Endodermal cell (in vitro differentiated cells): ENCODE measurements around the gene CERS5. TPM values are rescaled to one million over a fixed set of nuclear protein-coding genes. Genes with fewer than 3 reads are reported as not detected.

Experiments used
- DNase-seq: peaks from one replicate; pipeline ENCODE4 v3.0.0-alpha.2; 2017
- H3K27ac ChIP-seq: 2 replicates; pipeline ENCODE4 v1.5.1; 2013; ENCODE audit warnings: mild to moderate bottlenecking, low read depth, low read length, moderate library complexity
- H3K27me3 ChIP-seq: 2 replicates; pipeline ENCODE4 v1.6.1; 2013; ENCODE audit warnings: mild to moderate bottlenecking, low read length, moderate library complexity; ENCODE audit not compliant: insufficient read depth, control insufficient read depth, poor library complexity, severe bottlenecking
- H3K36me3 ChIP-seq: 2 replicates; pipeline ENCODE4 v1.7.0; 2013; ENCODE audit warnings: mild to moderate bottlenecking, low read length, moderate library complexity; ENCODE audit not compliant: control insufficient read depth, insufficient read depth
- H3K4me1 ChIP-seq: one replicate; pipeline ENCODE4 v1.7.0; 2013; ENCODE audit warnings: low read length; ENCODE audit not compliant: control insufficient read depth, insufficient read depth
- H3K4me3 ChIP-seq: 2 replicates; pipeline ENCODE4 v1.5.1; 2013; ENCODE audit warnings: mild to moderate bottlenecking, low read length, moderate library complexity
- H3K9ac ChIP-seq: 2 replicates; pipeline ENCODE4 v1.6.1; 2013; ENCODE audit warnings: mild to moderate bottlenecking, low read length, moderate library complexity; ENCODE audit not compliant: poor library complexity, severe bottlenecking; ENCODE audit errors: extremely low read depth
- H3K9me3 ChIP-seq: 2 replicates; pipeline ENCODE4 v1.6.1; 2013; ENCODE audit warnings: mild to moderate bottlenecking, low read length, moderate library complexity; ENCODE audit not compliant: control insufficient read depth
- H3K27ac Mint-ChIP-seq: 2 replicates; pipeline ENCODE4 v1.8.0; 2020; ENCODE audit warnings: mixed read lengths
- H3K27me3 Mint-ChIP-seq: 2 replicates; pipeline ENCODE4 v1.8.0; 2021; ENCODE audit warnings: mild to moderate bottlenecking, mixed read lengths; ENCODE audit not compliant: insufficient read depth
- H3K36me3 Mint-ChIP-seq: 2 replicates; pipeline ENCODE4 v1.8.0; 2020; ENCODE audit warnings: low read depth, mixed read lengths
- H3K4me1 Mint-ChIP-seq: 2 replicates; pipeline ENCODE4 v1.8.0; 2020; ENCODE audit warnings: mixed read lengths
- H3K4me3 Mint-ChIP-seq: 2 replicates; pipeline ENCODE4 v1.8.0; 2020; ENCODE audit warnings: mild to moderate bottlenecking, moderate library complexity, mixed read lengths
- H3K9me3 Mint-ChIP-seq: 2 replicates; pipeline ENCODE4 v1.8.0; 2020; ENCODE audit warnings: mild to moderate bottlenecking, mixed read lengths
- WGBS, 2 experiments: methylation state at CpG; one replicate each; pipeline versions ENCODE4 v1.1.5 to v1.1.7; 2013; ENCODE audit warnings: missing lambda C conversion rate in 2 of 2, mixed read lengths in 1 of 2; ENCODE audit not compliant: insufficient coverage in 1 of 2, insufficient read length in 1 of 2; 5-methylcytosine and 5-hydroxymethylcytosine counted together
- total RNA-seq, 2 donors: library from RNA; stranded (reverse); fragmentation: NEBNext Ultra II Directional in 1 of 2; extraction: Animal tissue kit (Norgen Biotek cat#: 25700) in 1 of 2; gene quantifications; 2 replicates in 1 of 2; 3 replicates in 1 of 2; pipeline ENCODE4 v1.2.1, GENCODE V29; 2021
- TF ChIP-seq, protein P1 (sequence below): fragments of 200-600 bp; sonication (generic); conservative IDR thresholded peaks from 2 replicates; pipeline ENCODE4 v1.5.0; 2021; ENCODE audit warnings: antibody characterized with exemption, mild to moderate bottlenecking

CERS5 gene
- total RNA-seq, 2 donors from 2014 or later: 59.7 to 65.5 TPM

DNA sequence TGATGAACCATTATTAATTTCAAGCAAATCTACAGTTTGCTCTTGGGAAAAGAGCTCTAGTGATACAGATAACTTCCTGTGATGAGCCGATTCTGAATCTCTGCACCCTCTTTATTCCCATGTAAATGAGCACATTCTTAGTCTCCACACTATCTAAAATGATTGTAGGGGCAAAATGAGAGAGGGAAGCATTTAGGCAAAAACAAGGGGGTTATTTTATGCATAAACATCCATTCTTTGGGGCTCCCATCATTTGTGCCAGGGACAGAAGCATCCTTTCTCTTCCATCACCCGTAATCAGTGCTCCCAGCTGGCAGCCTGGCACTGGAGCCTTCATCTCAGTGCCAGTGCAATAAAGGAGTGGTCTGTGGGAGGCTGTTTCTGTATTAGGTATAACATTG, 65.0 kb downstream of the CERS5 start:
- no peaks in the 10 kb centered on the region for H3K27me3 ChIP-seq
- Mint-ChIP-seq H3K4me3 (no peak overlapping the region), H3K27me3 (peaks cover 5% of the 10 kb centered on the region), H3K4me1 (peaks cover 15% of the 10 kb centered on the region), H3K36me3 (peaks cover 44% of the 10 kb centered on the region), H3K27ac (peak overlapping the region; percentile 64), H3K9me3 (no peaks in the 10 kb centered on the region)
- WGBS, 2 experiments: 100% methylated on average over 1 to 2 of the region's 2 CpGs
- TF ChIP-seq, protein P1, sequence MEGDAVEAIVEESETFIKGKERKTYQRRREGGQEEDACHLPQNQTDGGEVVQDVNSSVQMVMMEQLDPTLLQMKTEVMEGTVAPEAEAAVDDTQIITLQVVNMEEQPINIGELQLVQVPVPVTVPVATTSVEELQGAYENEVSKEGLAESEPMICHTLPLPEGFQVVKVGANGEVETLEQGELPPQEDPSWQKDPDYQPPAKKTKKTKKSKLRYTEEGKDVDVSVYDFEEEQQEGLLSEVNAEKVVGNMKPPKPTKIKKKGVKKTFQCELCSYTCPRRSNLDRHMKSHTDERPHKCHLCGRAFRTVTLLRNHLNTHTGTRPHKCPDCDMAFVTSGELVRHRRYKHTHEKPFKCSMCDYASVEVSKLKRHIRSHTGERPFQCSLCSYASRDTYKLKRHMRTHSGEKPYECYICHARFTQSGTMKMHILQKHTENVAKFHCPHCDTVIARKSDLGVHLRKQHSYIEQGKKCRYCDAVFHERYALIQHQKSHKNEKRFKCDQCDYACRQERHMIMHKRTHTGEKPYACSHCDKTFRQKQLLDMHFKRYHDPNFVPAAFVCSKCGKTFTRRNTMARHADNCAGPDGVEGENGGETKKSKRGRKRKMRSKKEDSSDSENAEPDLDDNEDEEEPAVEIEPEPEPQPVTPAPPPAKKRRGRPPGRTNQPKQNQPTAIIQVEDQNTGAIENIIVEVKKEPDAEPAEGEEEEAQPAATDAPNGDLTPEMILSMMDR: no peak
- H3K9me3 ChIP-seq: no peaks in the 10 kb centered on the region
- DNase-seq: no peak
- peaks cover 41% of the 10 kb centered on the region for H3K36me3 ChIP-seq
- H3K9ac ChIP-seq: no peak overlapping the region
- no peaks in the 10 kb centered on the region for H3K4me1 ChIP-seq
- H3K27ac ChIP-seq: no peak overlapping the region
- H3K4me3 ChIP-seq: no peak overlapping the region

DNA sequence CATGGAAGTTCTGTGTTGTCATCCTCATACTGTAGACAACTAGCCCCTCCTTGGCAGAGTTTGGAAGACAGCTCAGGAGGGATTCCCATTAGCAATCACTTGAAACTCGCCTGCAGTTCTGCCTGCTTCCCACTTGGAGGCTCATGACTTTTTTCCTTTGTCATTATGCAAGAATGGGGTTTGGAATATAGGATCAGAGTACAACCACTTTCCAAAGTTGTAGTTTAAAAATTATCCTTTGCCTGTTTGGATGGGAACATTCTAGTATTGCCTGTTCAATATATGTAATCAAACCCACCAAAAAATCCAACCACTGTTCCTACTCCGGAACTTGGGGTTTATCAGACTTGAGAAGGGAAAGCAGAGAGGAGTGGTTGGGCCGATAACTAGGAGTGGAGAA, 65.5 kb downstream of the CERS5 start:
- H3K9ac ChIP-seq: no peak overlapping the region
- TF ChIP-seq, protein P1: peak; percentile 72
- Mint-ChIP-seq H3K9me3 (no peaks in the 10 kb centered on the region), H3K27ac (peak overlapping the region; percentile 83), H3K4me3 (no peak overlapping the region), H3K27me3 (peaks cover 5% of the 10 kb centered on the region), H3K36me3 (peaks cover 49% of the 10 kb centered on the region), H3K4me1 (peaks cover 15% of the 10 kb centered on the region)
- DNase-seq: peak; percentile 83
- H3K4me1 ChIP-seq: no peaks in the 10 kb centered on the region
- H3K36me3 ChIP-seq: peaks cover 46% of the 10 kb centered on the region
- H3K4me3 ChIP-seq: no peak overlapping the region
- 70% methylated on average over 3 of the region's 3 CpGs; no CpG with 5 or more reads in 1 of the 2 experiments for WGBS, 2 experiments
- H3K9me3 ChIP-seq: no peaks in the 10 kb centered on the region
- H3K27ac ChIP-seq: no peak overlapping the region
- H3K27me3 ChIP-seq: no peaks in the 10 kb centered on the region

DNA sequence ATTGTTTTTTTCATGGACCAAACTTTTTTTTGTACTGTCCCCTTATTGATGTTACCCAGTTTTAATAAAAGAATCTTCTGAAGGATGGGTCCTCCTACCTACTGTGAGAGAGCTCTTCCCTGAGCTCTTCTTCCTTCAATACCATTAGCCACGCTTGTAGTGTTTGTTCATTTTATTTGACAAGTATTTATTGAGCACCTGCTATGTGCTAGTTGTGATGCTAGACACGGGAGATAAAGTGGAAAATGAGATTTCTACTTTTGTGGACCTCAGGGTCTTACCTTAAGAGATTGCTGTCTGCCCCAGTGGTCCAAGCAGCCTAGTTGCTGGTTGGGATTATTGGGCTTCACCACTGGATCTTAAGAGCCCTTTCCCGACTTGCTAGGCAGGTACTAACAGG, 66.6 kb downstream of the CERS5 start:
- no peak overlapping the region for H3K9ac ChIP-seq
- DNase-seq: no peak
- H3K27ac ChIP-seq: no peak overlapping the region
- no peak overlapping the region for H3K4me3 ChIP-seq
- H3K4me1 ChIP-seq: no peaks in the 10 kb centered on the region
- Mint-ChIP-seq H3K4me1 (peaks cover 15% of the 10 kb centered on the region), H3K4me3 (no peak overlapping the region), H3K27ac (no peak overlapping the region), H3K9me3 (no peaks in the 10 kb centered on the region), H3K36me3 (peaks cover 60% of the 10 kb centered on the region), H3K27me3 (peaks cover 3% of the 10 kb centered on the region)
- H3K27me3 ChIP-seq: no peaks in the 10 kb centered on the region
- WGBS, 2 experiments: 86 to 93% methylated on average over 1 to 3 of the region's 3 CpGs
- peaks cover 57% of the 10 kb centered on the region for H3K36me3 ChIP-seq
- TF ChIP-seq, protein P1: no peak
- no peaks in the 10 kb centered on the region for H3K9me3 ChIP-seq
